T-helper 22 cell (primary cell): ENCODE data around the gene AK5.

Experiments used
- DNase-seq: peaks from one replicate; pipeline ENCODE4 v3.0.0-alpha.2; 2020; ENCODE audit warnings: low read depth

The AK5 gene

DNA sequence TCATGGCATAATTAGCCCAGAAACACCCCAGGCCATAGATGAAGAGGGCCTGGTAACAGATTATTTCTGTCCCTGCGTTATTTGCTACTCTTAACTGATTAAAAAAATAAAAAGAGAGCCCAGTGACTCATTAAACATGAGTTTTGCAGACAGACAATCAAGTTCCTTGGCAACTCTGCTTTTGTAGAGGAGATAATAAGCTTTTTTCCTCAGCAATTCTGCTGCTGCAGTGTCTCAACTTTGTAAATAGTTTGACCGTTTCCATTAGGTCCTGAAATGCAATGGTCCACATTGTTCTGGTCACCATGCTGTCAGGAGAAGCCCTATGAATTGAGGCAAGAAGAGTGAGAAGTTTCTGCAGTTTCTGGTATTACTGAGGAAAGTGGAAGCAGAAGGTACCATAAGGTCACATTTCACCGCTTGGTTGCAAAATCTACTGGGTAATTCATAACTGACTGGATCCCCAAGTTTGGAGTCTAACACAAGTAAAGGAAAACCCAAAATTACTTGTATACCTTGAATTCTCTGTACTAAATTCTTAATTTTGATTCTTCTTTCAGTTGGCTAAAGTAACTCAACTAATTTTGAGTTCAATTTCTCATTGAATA, 261.1 kb downstream of the AK5 start:
- DNase-seq: no peak

DNA sequence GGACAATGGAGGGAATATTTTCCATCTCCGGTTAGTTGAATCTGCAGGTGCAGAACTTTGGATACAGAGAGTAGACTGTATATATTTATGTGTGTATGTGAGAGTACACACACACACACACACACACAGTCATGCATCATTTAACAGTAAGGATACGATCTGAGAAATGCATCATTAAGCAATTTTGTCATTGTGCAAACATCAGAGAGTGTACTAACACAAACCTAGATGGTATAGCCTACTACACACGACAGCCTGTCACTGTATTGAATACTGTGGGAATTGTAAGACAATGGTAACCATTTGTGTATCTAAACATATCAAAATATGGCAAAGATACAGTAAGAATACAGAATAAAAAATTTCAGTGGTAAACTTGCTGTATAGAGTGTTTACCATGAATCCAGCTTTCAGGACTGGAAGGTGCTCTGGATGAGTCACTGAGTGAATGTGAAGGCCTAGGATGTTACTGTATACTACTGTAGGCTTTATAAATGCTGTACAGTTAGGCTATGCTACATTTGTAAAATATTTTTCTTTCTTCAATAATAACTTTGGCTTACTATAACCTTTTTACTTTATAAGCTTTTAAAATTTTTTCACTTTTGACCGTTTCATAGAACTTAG, 262.1 kb downstream of the AK5 start:
- no peak for DNase-seq

GRCh38 chr1:77544845-77545244, 263.0 kb downstream of the AK5 start:
- DNase-seq: no peak

DNA sequence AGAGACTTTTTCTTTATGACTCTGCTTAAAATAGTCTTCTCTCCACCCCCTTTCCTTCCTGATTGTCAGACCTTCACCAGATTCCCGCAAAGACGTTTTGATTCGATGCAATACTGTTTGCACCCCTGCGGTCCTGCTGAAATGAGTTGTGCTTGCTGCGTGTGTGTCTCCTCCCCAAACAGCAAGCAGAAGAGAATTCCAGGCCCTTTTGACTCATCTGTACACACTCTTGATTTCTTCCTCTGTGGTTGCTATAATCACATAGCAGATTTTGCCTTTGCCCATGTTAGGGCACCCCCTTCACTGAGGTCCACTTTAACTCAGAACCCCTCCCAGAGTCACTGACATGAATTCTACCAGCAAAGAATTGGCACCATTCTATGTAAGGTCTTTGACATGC, 264.2 kb downstream of the AK5 start:
- no peak for DNase-seq

- DNase-seq: no peak
Measured at GRCh38 chr1:77546890-77547289, 265.1 kb downstream of the AK5 start.

DNA sequence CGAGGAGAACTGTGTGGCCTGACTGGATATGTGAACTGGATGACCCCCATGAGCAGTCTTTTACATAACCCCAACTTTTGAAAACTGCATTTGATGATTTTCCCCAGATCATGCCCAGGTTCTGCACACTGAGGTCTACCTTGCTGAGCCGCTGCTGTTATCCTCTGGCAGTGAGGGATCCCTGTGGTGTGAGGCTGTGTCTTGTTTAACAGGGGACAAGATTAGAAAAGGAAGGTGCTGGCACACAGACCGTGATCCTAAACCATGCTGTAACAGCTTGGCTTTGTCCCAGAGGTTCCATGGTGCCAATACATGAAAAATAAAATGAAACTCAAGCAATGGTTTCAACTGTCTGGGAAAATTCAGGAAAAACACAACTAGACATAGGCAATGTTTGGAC, 266.5 kb downstream of the AK5 start:
- no peak for DNase-seq

DNA sequence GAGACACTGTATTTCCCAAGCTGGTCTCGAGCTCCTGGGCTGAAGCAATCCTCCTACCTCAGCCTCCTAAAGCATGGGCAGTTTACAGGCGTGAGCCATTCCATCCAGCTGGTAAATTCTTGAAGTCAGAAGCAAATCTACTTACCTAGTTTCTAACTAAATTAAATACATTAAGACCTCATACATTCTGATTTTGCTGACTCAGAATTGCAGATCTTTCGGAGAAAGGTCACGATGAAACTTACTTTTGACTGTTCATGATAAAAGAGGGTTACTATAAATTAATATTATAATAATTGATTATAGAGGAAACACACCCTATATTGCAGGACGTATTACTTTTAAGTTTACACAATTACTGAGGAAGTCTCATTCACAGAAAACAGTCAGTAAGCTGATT, 268.3 kb downstream of the AK5 start:
- DNase-seq: no peak

DNA sequence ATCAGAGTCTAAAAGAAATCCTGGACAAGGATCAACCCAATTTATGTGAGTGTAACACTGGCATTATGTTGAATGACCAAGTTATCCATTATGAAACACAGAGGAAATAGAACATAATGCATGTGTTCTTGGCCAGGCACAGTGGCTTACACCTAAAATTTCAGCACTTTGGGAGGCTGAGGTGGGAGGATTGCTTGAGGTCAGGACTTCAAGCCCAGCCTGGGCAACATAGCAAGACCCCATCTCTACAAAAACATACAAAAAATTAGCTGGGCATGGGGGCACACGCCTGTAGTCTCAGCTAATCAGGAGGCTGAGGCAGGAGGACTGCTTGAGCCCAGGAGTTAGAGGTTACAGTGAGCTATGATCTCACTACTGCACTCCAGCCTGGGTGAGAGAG, 270.8 kb downstream of the AK5 start:
- DNase-seq: no peak

DNA sequence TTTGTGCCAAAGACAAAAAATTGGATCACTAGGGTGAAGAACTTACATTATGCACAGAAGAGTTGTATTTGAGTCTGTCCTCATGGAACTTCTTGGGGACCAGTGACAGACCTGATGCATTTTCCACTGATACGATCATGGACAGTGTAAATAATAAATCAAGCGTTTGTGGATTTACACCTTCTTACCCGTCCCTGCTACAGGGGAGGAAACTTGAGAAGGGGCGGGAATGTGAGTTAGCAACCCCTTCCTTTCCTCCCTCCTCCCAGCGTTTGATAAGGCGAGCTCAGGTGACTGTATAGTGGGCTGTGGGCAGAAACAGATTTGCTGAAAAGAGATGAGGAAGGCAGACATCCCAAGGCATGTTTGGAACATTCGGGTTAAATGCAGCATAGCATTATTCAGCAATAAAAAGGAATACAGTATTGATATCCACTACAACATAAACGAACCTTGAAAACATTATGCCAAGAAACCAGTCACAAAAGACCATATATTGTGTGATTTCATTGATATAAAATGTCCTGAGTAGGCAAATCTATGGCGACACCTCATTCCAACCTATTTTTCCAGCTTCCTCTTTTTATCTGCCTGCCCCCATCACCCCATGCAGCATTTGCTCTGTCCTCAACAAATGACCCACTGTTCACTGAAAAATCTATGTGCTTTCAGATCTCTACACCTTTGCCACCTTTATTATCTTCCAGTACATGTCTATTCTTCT, 271.9 kb downstream of the AK5 start:
- no peak for DNase-seq

- no peak for DNase-seq
Measured at GRCh38 chr1:77556045-77556444, 274.2 kb downstream of the AK5 start.

- DNase-seq: no peak
Measured at GRCh38 chr1:77557053-77557452, 275.2 kb downstream of the AK5 start.

DNA sequence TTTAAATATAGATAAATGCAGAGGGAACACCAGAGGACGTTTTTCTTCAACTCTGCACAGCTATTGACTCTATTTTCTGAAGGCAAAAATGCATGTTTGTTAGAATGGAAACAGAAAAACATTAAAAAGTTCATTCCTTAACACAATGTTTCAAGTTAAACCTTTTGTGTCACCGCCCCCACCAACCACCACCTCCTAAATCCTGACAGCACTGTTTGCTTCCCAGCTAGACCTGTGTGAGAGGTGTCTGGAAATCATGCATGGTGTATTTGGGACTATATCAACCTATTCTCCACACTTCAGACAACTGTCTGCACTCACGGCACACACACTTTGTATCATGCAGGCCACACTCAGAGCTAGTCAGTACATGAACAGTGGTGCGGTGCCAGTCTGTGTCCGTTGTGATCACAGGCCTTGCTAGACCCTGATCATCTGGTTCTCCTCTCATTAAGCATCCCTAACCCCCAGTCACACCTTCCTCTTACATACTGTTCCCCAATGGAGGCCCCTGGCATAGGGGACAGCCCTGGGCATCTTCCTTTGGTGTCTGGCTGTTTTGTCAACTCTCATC, 276.9 kb downstream of the AK5 start:
- no peak for DNase-seq

DNA sequence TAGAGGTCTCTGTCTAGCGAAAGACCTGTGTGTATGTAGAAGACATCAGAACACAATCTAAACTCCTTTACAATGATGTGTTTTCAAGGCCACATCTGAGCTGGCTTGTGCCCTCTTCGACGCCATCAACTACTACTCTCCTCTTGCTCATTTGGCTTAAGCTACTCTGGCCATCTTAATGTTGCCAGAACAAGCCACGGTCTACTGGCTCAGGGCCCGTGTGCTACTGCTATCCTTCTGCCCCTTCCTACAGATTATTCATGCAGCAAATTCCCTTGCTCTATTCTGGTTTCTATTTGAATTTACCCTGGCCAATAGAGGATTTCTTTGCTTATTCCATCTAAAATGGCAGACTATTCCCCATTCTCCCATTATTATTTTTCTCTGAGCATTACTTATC, 278.9 kb downstream of the AK5 start:
- DNase-seq: no peak

- no peak for DNase-seq
Measured at GRCh38 chr1:77562596-77563150, 280.9 kb downstream of the AK5 start.

DNA sequence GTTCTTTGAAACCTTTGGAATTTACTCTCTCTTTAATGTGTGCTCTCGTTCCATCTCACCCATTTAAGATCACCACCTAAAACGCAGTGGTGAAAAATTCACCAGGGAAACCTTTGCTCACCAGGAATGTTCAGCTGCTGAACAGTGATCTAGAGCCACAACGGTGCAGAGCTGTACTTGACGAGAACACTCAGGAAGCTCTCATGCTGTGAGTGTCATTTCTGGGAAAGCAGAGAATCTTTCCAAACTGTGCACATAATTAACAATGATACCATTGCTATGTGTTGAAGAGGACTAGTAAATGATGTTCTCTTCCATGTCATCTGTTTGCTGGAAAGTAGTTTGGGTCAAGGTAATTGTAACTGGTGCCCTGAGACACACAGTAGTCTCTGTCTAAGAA, 283.5 kb downstream of the AK5 start:
- DNase-seq: no peak

DNA sequence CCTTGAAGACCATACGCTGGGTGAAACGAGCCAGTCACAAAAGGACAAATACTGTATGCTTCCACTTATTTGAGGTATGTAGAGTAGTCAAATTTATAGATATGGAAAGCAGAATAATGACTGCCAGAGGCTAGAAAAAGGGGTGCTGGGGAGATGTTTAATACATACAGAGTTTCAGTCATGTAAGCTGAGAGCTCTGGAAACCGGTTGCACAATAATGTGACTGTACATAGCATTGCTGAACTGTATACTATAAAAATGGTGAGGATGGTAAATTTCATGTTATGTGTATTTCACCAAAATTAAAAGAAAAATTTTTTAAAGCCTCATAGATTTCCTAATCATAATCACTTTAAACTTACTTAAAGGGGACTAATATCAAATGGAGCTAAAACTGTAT, 289.8 kb downstream of the AK5 start:
- no peak for DNase-seq

- DNase-seq: no peak
Measured at GRCh38 chr1:77579547-77579946, 297.7 kb downstream of the AK5 start.

- DNase-seq: no peak
Measured at GRCh38 chr1:77582905-77583304, 301.1 kb downstream of the AK5 start.

- DNase-seq: no peak
Measured at GRCh38 chr1:77583483-77583882, 301.7 kb downstream of the AK5 start.

- no peak for DNase-seq
Measured at GRCh38 chr1:77584884-77585283, 303.1 kb downstream of the AK5 start.

DNA sequence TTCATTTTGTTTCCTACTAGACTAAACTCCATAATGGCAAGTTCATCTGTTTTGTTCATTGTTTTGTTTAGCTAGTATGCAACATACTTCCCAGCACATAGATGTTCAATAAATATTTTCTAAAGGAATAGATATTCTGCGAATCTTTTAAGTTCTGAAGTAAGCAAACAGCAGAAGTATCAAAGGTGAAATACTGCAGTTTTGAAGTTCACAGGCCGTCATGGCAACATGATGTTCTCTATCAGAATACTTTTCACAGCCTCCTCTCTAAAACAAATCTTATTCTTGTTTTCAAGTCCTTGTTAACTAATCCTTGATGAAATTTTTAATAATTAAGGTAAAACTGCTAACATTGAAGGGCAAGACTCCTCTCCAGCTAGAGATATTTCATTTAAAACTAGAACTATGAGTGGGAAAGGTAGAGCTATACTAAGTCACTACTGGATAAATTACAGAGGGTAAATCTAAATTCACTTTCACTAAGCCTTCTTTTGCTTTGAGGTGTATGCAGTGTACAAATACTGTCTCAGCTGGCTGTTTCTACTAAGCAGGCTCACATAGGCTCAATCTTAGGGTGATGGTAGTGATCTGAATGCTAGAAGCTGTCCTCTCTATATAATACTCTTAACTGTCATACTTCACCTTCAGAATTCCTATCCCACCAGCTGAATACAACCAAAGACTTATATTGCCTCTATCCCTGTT, 303.9 kb downstream of the AK5 start:
- no peak for DNase-seq

DNA sequence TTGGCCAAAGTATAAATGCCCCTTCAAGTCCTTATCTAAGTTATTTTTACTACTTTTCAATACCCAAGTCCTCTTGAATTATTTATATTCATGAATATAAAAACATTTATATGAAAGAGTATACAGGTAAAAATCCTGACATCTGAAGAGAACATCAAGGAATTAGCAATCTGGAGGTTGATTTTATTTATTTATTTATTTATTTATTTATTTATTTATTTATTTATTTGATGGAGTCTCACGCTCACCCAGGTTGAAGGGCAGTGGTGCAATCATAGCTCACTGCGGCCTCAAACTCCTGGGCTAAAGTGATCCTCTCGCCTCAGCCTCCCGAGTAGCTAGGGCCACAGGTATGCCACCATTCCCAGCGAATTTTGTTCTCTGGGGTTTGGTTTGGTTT, 307.4 kb downstream of the AK5 start:
- no peak for DNase-seq
